ENCODE results near the gene ZNF428.
"Not testable (repeated sequence)": the region's sequence is repeated elsewhere in the genome, so short reads cannot be mapped to it uniquely, and the experiment has no call there.

DNA sequence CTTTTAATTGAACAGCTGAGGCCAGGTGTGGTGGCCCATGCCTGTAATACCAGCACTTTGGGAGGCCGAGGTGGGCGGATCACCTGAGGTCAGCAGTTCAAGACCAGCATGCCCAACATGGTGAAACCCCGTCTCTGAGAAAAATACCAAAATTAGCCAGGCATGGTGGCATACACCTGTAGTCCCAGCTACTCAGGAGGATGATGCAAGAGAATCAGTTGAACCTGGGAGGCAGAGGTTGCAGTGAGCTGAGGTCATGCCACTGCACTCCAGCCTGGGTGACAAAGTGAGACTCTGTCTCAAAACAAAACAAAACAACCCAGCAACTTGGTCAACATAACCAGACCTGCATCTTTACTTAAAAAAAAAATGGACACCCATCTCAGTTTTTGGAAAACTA, 32.4 kb downstream of the ZNF428 start:
- not testable (repeated sequence) for TF ChIP-seq CTCF (IDR thresholded peaks at IDR 0.05; ENCODE audit: insufficient read depth, low read length); POLR2AphosphoS5 (IDR thresholded peaks at IDR 0.05; ENCODE audit: low read depth)
- TF ChIP-seq, protein P1, sequence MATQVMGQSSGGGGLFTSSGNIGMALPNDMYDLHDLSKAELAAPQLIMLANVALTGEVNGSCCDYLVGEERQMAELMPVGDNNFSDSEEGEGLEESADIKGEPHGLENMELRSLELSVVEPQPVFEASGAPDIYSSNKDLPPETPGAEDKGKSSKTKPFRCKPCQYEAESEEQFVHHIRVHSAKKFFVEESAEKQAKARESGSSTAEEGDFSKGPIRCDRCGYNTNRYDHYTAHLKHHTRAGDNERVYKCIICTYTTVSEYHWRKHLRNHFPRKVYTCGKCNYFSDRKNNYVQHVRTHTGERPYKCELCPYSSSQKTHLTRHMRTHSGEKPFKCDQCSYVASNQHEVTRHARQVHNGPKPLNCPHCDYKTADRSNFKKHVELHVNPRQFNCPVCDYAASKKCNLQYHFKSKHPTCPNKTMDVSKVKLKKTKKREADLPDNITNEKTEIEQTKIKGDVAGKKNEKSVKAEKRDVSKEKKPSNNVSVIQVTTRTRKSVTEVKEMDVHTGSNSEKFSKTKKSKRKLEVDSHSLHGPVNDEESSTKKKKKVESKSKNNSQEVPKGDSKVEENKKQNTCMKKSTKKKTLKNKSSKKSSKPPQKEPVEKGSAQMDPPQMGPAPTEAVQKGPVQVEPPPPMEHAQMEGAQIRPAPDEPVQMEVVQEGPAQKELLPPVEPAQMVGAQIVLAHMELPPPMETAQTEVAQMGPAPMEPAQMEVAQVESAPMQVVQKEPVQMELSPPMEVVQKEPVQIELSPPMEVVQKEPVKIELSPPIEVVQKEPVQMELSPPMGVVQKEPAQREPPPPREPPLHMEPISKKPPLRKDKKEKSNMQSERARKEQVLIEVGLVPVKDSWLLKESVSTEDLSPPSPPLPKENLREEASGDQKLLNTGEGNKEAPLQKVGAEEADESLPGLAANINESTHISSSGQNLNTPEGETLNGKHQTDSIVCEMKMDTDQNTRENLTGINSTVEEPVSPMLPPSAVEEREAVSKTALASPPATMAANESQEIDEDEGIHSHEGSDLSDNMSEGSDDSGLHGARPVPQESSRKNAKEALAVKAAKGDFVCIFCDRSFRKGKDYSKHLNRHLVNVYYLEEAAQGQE (IDR thresholded peaks at IDR 0.05; ENCODE audit: insufficient replicate concordance, low read depth) = not testable (repeated sequence)
